HG03135 (cell line): ENCODE data around the gene TP53TG3F.
"Not testable (repeated sequence)": the region's sequence is repeated elsewhere in the genome, so short reads cannot be mapped to it uniquely, and the experiment has no call there.

Source experiments
- ATAC-seq: cut with Tn5 transposase; IDR thresholded peaks from one replicate; pipeline ENCODE4 v1.9.1; 2021; ENCODE audit warnings: mild to moderate bottlenecking, moderate library complexity; ENCODE audit not compliant: unreplicated experiment

The TP53TG3F gene, protein sequence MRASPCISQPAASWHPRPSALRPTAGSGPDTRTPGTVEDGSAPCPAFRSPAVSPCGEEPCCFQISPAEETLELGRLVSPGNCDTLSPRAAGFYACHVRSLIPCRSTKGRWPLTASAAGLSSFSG

DNA sequence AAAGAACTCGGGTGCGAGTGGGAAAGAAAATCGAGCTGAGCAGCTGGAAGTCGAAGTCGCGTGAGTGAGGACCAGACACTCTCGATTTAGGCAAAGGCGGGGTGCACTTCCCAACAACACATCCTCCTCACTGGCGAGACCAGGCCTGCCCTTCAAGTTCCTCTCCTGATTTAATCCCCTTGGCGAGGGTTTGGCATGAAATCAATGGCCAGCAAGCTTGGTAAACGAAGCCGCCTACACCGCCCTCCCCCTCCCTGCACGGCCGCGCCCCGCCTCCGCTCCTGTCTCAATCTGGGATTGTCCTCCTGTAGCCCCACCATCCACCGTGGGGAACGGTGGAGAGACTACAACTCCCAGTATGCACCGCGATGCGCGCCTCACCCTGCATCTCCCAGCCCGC is at the start of gene TP53TG3F:
TP53TG3F (plus strand) TSS at position 301 of the 400 bp plus-strand sequence; CDS start at position 369, 68 bp downstream.
- not testable (repeated sequence) for ATAC-seq

DNA sequence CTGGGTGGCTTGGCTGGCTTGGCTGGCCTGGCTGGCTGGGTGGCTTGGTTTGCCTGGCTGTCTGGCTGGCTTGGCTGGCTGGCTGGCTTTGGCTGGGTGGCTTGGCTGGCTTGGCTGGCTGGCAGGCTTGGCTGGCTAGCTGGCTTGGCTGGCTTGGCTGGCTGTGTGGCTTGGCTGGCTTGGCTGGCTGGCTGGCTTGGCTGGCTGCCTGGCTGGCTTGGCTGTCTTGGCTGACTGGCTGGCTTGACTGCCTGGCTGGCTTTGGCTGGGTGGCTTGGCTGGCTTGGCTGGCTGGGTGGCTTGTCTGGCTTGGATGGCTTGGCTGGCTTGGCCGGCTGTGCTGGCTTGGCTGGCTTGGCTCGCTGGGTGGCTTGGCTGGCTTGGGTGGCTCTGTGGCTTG is 32.2 kb downstream of the TP53TG3F start:
- not testable (repeated sequence) for ATAC-seq

DNA sequence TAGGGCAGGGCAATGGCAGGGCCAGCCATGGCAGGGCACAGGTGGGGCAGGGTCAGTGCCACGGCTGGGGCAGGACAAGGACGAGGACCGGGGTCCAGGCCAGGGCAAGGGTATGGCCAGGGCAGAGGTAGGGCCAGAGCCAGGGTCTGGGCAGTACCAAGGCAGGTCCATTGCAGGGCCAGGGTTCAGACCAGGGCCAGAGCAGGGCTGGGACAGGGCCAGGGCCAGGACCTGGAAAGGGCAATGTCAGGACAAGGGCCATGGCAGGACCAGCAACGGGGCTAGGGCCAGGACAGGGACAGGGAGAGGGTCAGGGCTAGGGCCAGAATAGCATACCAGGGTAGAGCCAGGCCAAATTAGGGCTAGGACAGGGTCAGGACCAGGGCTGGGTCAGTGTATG is 47.8 kb downstream of the TP53TG3F start:
- not testable (repeated sequence) for ATAC-seq

DNA sequence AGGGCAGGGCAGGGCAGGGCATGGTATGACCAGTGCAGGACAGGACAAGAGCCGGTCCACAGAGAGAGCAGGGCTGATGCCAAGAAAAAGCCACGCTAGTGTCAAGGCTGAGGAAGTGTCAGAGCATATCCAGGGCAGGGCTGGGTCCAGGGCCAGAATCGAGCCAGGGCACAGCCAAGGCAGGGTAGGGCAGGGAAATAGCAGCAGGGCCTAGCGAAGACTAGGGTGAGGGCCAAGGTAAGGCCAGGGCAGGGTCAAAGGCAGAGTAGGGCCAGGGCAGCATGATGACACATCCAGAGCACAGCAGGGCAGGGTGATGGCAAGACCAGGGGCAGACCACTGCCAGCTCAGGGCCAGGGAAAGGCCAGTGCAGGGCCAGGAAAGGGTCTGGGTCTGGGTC is 49.7 kb downstream of the TP53TG3F start:
- ATAC-seq = not testable (repeated sequence)

DNA sequence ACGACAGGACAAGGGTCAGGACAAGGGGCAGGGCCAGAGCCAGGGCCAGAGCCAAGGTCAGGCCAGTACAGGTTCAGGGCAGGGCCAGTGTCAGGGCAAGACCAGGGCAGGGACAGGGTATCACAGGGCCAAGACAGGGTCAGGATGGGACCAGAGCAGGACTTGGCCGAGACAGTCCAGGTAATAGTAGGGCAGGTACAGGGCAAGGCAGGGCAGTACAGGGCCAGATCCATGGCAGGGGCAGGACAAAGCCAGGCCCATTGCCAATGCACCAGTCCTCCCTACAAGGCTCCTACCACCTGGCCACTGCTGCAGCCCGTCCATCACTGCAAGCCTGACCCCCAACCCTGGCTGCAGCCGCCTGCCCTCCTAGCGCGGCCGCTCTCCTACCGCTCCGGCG is 50.5 kb downstream of the TP53TG3F start:
- ATAC-seq = not testable (repeated sequence)
